GM10847 (cell line): ENCODE data around the gene CDK5.

Experiments
- POLR2A ChIP-seq: IDR thresholded peaks from 2 replicates; pipeline ENCODE4 v1.6.1; 2011; ENCODE audit not compliant: insufficient read length; ENCODE audit errors: extremely low read depth

CDK5 gene

GRCh38 chr7:151025924-151026671 lies 31.6 kb downstream of the CDK5 start:
- no peak for TF ChIP-seq POLR2A

GRCh38 chr7:151024435-151025056 lies 33.2 kb downstream of the CDK5 start, which contains the start of gene ATG9B:
Gene ATG9B, minus strand, starts transcription at chr7:151024494. Its CDS starts 71 bp downstream, at chr7:151024423.
- TF ChIP-seq POLR2A: no peak

DNA sequence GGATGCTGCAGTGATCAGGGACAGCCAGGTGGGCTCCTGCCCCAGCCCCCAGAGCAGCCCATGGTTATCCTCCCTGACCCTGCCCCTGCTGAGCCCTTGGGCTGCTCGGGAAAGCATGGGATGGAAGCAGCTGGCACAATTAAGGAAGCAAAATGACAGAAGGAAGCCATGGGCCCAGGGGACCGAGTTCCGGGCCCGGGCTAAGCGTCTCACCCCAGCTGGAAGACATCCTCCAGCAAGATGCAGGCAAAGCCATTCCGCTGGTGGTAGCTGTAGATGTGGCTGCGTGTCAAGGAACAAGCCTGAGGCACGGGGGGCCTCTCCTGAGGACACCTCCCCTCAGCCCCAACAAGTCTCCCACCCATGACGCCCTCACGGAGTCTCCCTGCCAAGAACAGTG lies 34.5 kb downstream of the CDK5 start:
- no peak for TF ChIP-seq POLR2A

GRCh38 chr7:151020231-151020630 lies 37.5 kb downstream of the CDK5 start:
- no peak for TF ChIP-seq POLR2A

DNA sequence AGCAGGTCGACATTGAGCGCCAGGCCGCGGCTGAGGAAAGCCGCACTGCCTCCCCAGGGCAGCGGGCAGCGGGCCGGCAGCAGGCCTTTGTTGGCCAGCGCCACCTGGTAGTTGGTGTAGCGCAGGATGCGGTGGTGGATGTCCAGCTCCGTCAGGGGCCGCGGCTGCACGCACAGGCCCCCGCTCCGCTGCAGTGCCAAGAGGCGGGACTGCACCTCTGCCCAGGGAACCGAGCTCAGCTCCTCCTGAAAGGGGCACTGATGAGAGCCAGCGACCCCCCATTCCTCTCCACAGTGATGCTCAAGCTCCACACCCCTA lies 38.6 kb downstream of the CDK5 start:
- no peak for TF ChIP-seq POLR2A

DNA sequence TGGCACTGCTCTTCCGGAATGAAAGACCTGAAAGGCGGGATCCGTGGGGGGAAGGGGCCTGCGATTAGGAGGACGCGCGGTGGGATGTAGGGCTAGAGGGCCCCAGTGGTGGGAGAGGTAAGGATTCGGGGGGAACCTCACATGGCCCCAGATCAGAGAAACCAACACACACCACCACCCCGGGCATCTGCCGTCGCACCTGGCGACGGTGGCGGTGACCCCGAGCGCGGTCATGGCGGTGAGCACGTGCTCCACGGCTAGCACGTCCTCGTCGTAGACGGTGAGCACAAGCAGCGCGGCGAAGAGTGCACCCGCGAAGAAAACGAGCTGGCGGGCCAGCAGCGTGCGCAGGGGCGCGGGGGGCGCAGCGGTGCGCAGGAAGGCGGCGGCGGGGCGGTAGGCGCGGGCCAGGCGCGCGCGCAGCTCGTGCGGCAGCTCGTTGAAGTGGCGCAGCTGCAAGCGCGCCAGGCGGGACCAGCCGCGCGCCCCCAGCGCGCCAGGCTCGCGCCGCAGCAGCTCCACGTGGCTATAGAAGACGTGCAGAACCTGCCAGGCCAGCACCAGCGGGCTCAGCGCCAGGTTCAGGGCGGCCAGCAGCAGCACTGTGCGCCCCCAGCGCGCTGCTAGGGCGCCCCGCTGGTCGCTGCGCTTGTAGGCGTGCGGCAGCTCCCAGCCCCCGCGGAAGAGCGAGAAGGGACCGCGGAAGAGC lies 39.1 kb downstream of the CDK5 start:
- TF ChIP-seq POLR2A: no peak

- TF ChIP-seq POLR2A: no peak
These were observed 39.7 kb downstream of the CDK5 start for GRCh38 chr7:151017953-151018420.

DNA sequence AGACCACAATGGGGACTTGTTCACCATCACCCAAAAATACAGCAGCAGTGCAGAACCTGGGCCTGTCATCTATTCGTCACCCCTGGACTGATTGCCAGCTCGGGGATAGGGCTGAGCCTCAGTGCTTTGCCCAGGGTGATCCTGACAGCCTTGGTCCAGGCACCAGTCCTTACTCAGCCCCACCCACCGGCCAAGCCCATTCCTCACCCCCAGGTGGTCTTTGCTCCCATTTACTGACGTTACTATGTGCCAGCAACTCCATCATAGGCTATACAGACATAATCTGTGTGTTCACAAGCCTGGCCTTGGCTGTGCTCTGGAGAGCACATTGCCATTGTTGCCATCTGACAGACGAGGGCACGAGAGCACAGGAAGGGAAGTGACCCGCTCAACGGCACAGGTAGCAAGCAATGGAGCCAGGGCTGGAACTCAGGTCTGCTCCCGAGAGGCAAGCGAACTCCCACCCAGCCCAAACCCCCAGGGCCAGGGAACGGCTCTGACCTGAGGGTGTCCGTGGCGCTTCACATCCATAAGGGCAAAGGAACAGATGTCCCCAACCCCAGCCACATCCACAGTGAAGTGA lies 40.2 kb downstream of the CDK5 start:
- no peak for TF ChIP-seq POLR2A

- no peak for TF ChIP-seq POLR2A
These were observed 40.8 kb downstream of the CDK5 start for GRCh38 chr7:151016942-151017341.

DNA sequence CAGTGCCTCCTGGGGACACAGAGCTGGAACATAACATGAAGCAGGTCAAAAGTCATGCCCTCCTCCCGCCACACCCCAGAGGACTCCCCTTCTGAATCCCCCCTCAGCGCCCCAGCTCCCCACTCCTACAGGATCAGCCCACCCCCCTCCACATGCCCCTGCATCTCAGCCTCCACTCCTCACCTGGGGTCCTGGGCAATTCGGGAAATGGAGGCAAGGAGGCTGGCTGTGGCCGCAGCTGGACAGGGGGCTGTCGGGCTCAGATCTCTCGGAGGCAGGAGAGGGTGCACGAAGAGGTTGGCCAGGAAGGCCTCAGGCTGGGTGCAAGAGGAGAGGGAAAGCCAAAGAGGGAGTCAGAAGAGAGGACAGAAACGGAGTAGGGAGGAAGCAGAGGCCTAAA lies 41.2 kb downstream of the CDK5 start:
- no peak for TF ChIP-seq POLR2A

- TF ChIP-seq POLR2A: no peak
These were observed 41.7 kb downstream of the CDK5 start for GRCh38 chr7:151015967-151016366.

- TF ChIP-seq POLR2A: no peak
These were observed 42.7 kb downstream of the CDK5 start for GRCh38 chr7:151014950-151015349.

DNA sequence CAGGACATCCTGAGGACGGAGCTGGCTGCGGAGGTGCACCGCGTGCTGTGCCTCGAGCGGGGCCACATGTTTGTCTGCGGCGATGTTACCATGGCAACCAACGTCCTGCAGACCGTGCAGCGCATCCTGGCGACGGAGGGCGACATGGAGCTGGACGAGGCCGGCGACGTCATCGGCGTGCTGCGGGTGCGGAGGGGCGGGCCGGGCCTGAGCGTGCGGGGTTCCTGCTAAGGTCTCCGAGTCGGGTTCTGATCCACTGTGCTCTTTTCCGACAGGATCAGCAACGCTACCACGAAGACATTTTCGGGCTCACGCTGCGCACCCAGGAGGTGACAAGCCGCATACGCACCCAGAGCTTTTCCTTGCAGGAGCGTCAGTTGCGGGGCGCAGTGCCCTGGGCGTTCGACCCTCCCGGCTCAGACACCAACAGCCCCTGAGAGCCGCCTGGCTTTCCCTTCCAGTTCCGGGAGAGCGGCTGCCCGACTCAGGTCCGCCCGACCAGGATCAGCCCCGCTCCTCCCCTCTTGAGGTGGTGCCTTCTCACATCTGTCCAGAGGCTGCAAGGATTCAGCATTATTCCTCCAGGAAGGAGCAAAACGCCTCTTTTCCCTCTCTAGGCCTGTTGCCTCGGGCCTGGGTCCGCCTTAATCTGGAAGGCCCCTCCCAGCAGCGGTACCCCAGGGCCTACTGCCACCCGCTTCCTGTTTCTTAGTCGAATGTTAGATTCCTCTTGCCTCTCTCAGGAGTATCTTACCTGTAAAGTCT lies 43.8 kb downstream of the CDK5 start:
- TF ChIP-seq POLR2A: no peak

DNA sequence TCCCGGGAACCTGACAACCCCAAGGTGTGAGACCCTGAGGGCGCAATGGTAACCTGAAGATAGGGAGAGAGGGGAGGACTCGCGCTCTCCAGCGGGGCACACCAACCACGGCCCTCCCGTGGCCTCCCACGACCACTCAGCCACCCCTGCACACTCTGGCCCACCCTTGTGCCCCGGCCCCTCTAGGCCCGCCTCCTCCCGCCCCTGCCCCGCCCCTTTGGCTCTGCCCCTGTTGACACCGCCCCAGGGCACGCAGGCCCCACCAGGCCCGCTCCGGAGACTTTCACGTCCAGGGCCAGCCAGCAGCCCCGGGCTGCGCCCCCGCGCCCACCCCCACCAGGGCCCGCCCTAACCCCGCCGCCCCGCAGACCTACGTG lies 44.4 kb downstream of the CDK5 start:
- no peak for TF ChIP-seq POLR2A

GRCh38 chr7:151012911-151013347 lies 44.8 kb downstream of the CDK5 start:
- no peak for TF ChIP-seq POLR2A

GRCh38 chr7:151012031-151012692 lies 45.5 kb downstream of the CDK5 start:
- no peak for TF ChIP-seq POLR2A
